ENCODE measurements around the gene EPS15. TPM values are rescaled to one million over a fixed set of nuclear protein-coding genes. Genes with fewer than 3 reads are reported as not detected.

The EPS15 gene
- total RNA-seq, 1 experiment from 2014 or later: 31.5 TPM

DNA sequence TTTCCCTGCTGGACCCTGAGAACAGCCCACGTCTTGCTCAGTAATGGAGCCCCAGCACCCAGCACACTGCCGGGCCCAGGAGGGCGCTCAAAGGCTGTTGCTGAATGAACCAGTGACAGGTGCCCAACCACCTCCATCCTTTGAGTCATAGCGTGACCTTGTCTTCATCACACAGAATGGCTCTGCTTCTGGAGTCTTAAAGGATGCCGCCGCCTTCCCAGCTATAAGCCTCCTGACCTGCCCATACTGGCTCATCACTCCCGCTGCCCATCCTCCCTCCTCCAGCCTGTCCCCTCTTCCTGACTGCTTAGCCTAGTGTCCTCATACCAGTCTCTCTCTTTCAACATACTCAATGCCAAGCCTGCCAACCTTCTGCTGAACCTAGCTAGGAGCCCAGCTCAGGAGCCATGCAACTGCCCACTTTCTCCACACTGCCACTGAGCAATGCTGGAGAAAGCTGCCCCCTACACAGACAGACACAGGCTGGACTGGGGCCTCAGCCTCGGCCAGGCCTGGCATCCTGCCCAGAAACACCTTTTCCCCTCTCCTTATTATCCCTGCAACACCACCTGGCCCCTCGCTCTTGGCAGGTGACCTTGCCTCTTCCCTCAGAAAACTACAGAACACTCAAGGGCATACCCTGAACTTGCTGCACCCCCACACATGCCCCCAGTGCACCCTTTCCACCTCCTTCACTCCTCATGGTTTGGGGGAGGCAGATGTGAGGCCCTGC is 202.8 kb downstream of the EPS15 start:
- no peak for DNase-seq (ENCODE audit: low spot score)

DNA sequence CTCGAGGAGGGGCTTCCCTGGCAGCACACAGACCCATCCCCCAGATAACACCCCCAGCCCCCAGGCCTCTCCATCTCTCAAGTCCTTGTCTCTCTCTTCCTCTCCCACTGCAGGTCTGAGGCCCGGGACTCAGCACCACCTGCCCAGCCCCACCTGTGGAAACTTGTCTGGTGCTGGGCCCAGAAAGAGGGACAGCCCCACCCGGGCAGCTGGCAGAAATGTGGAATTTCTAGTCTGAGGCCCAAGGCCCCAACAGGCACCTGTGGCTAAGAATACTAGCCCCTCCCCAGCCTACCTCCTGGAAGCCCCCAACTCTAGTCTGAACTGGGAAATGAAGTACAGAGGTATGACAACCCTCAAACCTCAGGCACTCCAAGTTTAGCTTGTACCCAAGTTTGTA is 204.1 kb downstream of the EPS15 start:
- DNase-seq (ENCODE audit: low spot score): no peak

DNA sequence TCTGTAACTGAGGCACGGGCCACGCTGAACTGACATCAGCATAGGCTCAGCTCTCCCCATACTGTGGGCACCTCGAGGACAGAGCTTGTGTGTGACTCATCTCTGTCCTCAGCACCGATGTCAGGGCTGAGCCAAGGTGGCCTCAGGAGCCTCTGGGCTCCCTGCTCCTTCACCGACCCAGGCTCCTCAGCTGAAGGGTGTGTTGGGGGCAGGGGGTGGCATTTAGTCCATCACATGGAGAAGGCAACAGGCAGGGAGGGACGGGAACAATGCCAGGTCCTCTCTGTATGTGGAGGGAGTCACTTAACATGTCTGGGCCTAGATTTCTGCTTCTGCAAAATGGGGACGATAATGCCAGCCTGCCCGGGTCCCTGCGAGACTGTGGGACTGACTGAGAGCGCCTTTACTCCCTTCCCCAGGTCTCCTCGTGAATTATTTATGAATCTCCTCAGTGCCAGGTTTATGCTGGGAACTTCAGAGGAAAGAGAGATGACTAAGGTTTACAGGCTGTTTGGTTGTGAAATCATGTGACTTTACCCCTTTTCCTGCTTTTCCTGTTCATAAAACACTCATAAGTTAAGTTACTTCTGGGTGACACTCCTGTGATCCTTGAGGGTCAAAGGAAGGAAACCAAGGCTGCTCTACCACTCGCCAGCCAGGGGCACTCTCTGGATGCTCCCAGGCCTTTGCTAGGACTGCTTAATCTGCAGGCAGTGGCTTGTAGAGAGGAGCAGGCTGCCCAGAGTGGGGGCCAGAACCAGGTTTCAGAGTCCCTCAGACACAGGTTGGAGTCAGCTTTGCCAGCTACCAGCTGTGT is 204.9 kb downstream of the EPS15 start:
- DNase-seq (ENCODE audit: low spot score): peak; percentile 77

DNA sequence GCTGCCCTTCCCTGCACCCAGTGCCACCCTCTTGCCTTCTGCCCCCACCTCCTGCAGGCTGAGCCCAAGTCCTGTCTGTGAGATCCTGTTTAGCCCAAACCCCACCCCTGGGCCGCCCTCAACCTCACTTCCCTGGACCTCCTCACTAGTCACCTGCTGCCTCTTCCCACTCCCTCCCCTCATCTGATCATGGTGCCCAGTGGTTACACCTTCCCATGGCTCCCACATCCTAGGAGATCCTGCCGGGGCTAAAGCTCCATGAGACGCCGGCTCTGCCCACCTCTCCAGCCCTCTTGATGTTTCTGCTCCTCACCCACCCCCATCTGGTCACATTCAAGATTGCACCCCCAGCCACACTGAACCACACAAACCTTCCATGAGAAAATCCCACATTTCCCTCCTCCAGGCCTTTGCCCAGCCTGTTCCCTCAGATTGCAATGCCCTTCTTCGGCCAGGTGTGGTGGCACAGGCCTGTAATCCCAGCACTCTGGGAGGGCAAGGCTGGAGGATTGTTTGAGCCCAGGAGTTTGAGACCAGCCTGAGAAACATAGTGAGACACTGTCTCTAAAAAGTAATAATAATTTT is 205.7 kb downstream of the EPS15 start:
- peak; percentile 66 for DNase-seq (ENCODE audit: low spot score)

DNA sequence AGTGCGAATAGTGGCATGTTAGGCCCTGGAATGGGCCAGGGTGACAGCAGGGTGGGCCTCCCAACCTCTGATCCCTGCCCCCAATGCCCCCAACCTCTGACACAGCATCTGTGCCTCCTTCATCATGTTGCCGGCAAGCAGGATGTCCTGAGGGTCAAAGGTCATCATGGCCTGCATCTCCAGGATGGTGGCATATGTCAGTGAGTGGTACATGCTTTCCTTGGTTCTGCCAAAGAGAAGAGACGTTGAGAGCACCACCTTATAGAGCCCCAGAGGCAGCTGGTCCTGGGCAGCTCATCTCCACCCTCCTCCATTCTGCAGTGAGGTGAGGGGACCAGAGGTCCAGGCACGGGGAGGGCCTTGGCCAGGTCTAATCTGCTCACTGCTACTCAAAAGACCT is 206.3 kb downstream of the EPS15 start:
- DNase-seq (ENCODE audit: low spot score): no peak

DNA sequence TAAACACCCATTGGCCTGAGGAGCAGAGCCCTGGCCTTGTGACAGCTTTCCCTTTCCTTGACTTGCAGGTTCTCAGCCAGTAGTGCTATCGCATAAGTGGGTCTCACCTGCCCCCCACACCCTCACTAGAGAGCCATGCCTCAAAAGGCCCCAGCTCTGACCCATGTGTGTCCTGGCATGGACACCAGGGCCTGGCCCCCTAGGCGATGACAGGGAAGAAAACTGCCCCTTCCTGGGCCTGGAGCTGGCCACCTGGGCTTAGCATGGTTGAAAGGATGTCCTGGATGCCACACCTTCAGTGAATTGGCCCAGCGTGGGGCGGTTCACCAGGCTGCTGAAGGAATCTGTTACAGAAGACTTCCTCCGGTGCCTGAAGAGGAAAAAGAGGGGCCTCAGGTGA is 207.2 kb downstream of the EPS15 start:
- DNase-seq (ENCODE audit: low spot score): no peak

DNA sequence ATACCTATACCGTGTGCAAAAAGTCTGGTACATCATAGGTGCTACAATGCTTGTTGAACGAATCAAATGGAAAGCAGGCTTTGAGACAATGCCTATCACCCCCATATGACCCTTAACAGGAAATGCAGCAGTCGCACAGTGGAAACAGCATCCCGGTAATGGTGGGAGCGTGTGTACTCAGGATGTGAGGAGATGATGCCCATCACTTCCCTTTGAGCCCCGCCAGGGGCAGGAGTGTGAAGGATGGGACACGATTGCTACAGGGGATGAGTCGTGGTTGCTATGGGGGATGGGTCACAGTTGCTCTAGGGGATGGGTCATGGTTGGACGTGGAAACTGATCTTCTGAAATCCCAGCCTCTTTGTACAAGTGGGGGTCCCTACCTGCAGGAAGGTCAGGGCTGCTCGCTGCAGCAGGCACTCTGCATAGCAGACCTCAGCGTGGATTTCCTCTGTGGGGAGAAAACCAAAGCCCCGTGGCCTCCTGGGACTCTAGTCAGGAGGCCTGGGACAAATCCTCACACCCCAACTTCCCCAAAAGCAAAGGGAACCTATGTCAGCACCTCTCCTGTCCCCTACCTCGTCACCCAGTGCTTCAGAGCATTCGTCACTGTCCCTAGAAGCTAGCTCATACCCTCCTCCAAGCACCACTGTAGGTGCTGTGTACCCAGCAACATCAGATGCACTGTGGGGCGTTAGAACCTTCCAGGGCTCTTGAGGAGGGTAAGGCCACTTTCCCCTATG is 208.0 kb downstream of the EPS15 start:
- DNase-seq (ENCODE audit: low spot score): no peak

DNA sequence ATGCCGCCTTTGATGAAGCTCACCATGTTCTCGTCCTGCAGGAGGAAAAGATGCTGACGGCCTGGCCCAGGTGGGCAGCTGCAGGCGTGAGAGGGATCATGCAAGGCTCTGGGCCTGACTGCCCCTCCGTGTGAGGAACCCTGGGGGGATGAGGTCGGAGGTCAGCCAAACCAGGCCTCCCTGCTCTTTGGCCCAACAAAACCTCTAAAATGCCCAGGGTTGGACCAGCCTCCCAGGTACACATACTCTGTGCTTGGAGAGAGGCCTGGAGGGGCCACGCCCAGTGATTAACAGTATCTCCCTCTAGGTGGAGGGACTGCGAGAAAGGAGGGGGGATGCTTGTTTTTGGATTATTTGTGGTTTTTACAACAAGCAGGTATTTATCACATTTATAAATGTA is 209.8 kb downstream of the EPS15 start:
- no peak for DNase-seq (ENCODE audit: low spot score)

DNA sequence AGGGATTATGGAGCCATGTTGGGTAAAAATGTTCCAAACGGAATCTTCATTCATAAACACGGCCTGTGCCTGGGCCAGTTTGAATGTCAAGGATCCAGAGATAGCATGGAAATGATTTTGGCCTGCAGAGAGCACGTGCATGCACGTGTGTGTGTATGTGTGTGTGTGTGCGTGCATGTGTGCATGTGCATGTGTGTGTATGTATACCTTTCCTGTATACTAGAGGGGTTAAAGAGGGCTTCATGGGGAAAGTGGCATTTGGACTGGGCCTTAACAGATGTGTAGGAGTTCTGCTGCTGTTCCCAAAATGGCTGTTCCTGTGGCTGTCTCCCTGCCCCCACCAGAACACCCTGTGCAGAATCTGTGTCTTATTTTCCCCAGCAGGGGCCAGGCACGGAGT is 210.4 kb downstream of the EPS15 start:
- no peak for DNase-seq (ENCODE audit: low spot score)

DNA sequence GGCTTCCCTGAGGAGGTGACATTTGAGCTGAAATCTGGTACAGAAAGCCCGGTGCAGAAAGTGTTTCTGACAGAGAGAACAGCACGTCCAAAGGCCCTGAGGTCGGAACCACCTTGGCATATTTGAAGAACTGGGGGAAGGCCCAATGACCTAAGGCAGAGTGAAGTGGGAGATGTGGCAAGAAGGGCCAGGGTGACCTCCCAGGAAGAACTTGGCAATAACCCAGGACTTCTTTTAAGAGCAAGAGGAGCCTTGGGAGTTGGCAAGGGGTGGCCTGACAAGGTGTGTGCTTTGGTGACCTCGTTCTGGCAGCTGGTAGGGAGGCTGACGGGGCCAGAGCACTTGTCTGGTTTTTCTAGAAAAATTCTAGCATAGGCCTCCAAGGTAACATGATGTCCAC is 212.1 kb downstream of the EPS15 start:
- no peak for DNase-seq (ENCODE audit: low spot score)

DNA sequence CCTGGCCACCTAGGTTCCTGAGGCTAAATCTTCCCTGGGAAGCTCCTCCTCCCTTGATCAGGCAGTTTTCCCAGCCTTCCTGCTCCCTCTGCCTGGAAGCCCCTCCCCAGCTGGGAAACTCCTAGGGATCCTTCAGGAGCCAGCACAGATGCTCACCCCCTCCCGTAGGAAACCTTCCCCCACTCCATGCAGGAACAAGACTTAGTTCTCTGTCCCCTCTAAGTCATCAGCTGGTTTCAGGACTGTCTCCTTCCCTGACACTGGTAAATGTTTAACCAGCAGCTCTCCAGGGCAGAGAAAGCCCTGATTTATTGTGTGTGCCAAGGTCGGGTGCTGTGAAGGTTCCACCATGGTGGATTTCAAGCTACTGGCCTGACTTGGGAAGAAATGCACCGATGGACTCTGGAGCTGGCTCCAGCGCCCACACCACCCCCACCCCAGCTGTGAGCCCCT is 213.7 kb downstream of the EPS15 start:
- no peak for DNase-seq (ENCODE audit: low spot score)

DNA sequence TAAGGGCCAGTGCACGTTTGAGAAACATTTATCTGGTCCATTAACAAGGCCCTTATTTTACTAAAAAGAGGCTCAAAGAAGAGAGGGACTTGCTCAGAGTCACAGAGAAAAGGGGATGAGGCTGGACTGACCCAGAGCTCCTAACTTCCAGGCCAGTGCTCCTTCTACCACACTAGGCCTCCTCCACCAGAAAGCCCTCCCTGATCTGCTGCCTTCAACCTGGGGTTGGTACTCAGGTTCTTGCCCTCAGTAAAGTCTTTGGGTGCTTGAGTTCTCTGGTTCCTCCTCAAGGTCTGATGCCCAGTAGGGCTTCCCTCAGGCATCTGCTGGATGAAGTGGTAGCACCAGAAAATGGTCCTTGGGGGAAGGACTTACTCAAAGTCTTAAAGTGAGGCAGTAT is 214.7 kb downstream of the EPS15 start:
- DNase-seq (ENCODE audit: low spot score): no peak

Other genes starting within 250 kb of the EPS15 start
- gene TTC39A, start 188.7 kb downstream of the EPS15 start, total RNA-seq (2014; rRNA removed; shearing (Covaris generic)): 0.83 and 3.5 TPM in 2 replicates
- 112 and 259 TPM in 2 replicates for gene OSBPL9, start 97.8 kb upstream of the EPS15 start, total RNA-seq (2014; rRNA removed; shearing (Covaris generic))

Data from H4 (cell line).